Activated T-cell treated with anti-CD3 and anti-CD28 coated beads for 1 hour (primary cell): Measurements from ENCODE around the gene TMEM19.

ENCODE experiments used
- DNase-seq: peaks from one replicate; pipeline ENCODE4 v3.0.0-alpha.2; 2020; ENCODE audit warnings: low read depth

The TMEM19 gene

DNA sequence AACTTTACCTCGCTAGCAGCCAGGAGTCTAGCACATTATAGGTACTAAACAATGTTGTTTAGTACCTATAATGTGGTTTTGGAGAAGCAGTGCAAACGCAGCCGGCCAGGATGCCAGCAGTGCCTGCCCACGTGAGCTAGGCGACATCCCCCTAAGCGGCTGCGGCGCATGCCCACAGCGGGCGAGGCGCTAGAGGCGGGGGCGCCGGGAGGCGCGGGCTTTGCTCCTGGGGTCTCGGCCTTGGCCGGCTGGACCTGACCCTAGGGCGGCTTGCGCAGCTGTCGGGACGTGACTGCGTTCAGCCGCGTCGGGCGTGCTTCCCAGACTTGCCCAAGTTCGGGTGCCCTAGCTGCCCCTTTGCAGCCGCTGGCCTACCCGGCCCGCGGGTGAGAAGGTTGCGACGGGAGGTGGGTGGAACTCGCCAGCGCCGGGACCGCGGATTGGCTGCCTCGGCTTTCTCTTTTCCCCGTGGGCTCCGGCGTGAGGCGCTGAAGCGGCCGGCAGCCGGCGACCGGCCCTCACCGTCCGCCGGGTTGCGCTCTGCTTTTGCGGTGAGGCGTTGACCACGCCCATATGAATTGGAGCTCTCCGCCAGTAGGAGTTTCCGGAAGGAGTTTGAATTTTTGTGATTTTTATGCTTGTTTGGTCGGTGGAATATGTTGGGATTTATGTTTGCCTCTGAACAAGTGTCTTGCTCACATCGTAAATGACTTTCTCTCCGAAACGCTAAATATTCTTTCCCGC is at the start of gene TMEM19:
TSS of gene TMEM19 (plus strand) at position 169 of the 744 bp plus-strand sequence. CDS start 599 bp downstream, outside the sequence.
- DNase-seq, result peak; percentile 74

DNA sequence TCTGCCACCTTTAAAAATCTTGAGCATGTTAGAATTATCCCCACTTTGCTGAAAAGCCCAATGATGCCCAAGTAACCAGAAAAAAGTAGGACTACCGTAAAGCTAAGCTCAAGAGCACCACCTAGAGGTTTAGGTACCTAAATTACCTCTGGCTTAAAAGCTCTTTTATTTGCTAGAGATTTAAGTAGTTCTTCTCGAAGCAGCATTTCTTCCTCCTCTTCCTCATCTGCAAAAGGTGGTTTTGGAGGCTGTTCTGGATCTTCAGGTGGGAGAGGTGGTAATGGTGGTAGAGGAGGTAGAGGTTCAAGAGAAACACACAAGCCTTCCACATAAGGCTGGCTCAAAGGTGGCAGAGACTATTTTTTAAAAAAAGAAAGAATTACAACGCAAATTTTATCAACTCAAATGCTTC is 49.2 kb upstream of the TMEM19 start:
- no peak for DNase-seq

DNA sequence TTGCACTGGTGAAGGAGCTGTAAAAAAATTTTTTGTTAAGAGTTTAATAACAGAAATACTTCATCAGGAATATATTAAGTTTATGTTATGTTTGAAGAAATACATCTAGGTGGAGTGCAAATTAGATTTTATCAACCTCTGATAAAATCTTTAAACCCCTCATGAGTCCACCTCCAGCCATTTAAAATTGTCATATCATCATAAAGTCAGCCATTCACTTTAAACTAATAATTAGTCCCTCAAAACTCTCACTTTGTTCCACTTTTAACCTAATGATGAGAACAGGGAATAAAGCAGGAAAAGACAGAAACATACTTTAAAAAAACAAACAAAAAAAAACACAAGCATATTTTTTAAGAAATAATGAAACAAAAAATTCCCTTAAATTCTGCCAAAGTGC is 47.4 kb upstream of the TMEM19 start:
- DNase-seq, result no peak

DNA sequence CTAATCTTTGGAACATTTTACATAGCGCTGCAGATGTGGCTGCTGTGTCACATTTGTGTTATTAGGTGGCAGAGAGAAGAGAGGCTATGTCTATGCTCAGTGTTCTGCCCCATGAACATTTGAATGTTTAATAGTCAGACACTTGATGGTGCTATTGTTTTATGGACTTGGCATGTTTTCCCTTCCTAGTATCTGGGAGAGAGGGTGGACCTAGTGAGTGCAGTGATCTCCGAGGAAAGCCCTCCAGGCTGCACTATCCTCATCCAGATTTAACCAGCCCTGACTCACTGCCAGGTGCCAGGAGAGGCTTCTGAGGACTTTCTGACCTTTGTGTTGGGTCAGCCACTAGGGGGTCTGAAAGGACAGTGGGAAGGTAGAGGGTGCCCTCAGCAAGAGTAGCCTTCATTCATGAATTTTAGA is 46.5 kb upstream of the TMEM19 start:
- no peak for DNase-seq

DNA sequence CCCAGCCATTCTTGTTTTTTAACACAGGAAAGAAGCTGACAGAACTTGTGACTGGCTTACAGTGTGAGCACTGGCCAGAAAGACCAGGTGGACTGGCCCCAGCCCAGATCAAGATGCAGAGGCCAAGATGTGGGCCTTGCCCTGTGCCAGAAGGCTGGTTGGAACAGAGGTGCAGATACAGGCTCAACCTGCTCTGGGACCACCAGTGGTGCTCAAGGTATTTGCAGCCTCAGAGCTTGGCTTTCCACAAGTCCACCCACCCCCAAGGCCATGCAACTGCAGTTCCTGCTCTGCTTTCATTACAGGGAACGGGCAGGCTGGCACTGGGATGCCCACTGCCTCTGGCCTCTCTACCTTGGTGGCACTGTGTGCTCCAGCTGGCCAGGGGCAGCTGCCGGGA is 45.6 kb upstream of the TMEM19 start:
- no peak for DNase-seq

DNA sequence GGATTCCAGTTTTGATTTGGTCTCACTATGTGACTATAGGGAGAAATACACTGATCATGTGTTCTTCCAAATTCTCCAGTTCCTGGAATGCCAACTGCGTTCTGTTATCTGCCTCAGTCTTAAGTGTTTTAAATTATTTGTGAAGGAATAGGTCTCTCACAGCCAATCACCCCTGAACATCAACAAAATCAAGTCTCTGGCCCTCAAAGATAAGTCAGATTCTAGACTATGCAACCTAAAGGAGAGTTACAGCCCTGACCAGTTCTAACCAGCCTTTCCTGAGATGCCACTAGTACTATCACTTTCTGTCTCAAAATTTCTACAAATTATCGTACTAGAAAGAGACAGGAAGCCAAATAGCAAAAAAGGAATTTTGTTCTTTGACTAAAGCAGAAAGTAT is 44.5 kb upstream of the TMEM19 start:
- no peak for DNase-seq

DNA sequence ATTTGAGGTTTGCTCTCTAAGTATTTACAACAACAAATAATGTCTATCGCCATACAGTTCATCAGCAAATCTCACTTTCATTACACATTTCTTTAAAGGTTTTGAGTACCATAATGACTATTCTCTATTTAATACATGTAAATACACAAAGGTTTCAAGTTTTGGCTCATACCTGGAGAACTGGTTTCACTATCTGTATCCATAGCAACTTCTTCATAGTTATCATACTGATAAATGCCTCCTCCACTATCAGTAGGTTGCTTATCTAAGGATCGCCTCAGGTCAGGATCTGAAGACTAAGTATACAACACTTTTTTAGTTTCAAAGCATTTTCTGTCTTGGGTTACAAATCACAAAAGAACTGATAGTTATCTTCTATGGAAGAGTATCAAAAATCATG is 43.6 kb upstream of the TMEM19 start:
- no peak for DNase-seq

DNA sequence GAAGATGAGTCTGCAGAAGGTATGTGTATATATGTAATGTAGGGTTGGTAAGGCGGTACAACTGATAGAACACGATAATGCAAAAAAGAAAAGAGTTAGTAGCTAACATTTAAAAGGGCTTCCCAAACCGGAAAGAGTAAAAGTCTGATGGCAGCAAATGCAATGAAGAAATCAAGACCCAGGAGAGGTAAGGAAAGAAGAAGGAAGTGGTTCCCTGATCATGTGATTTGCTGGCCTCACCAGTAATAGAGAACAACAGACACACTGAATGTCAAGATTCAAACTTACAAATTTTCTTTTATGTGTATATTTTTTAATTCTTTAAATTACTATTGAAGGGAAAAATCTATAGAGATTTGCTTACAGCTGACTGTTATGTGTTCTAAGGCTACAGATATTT is 40.6 kb upstream of the TMEM19 start:
- no peak for DNase-seq

DNA sequence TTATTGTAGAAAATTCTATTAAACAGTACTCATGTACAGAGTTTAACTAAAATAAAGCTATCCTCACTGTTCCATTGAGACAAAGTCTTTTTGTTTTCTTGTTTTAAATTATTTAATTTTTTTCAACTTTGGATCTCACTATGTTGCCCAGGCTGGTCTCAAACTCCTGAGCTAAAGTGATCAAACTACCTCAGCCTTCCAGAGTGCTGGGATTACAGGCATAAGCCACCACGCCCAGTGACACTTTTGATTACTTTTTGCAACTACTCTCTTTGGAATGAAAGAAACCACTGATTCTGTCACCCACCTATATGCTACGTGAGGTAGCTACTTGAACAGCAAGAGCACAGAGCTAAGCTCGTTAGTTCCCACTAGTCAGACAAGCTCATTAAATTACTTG is 39.4 kb upstream of the TMEM19 start:
- no peak for DNase-seq

DNA sequence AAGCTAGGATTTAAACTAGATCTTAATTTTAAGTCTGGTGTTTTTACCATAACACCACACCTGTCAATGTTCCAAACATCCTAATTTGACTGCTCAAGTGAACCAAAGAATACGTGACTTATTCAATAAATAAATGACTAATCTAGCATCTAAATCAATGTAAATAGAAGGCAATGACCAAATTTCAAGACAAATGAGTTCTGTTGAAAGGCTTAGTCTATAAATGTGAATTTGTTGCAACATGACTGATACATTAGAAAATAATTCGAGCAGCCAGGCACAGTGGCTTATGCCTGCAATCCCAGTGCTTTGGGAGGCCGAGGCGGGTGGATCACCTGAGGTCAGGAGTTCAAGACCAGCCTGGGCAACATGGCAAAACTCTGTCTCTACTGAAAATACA is 37.3 kb upstream of the TMEM19 start:
- no peak for DNase-seq

DNA sequence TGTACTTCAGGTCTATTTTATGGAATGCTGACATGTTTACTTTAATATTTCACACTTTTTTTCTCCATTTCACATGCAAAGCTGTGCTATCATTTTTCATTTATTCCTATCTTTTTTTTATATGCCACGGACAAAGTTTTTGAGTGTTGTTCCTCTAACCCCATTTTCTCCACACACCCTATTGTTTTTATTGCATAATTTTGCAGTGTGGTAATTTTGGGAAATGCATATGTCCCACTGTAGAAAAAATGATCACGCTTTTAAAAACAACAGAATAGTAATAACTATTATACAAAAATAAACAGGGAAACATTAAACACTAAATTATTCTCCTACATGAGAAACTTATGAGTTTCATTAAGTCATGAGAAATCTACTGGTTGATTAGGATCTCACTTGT is 36.5 kb upstream of the TMEM19 start:
- DNase-seq, result no peak

DNA sequence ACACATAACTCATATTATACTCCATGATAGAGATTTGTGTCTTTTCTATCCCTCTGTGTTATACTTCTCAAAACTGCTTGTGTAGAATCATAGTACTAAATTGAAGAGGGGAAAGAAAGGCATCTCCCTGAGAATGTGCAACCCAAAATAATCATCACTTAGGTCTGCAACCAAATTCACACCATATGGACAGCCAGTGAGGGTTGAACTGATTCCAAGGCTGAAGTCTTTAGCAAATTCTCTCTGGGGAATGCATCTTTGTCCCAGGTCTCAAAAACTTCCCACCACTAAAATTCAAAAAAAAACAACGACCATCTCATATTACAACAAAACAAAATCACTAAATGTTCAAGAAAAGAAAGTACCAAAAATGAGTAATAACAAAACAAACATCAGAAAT is 33.2 kb upstream of the TMEM19 start:
- DNase-seq, result no peak

DNA sequence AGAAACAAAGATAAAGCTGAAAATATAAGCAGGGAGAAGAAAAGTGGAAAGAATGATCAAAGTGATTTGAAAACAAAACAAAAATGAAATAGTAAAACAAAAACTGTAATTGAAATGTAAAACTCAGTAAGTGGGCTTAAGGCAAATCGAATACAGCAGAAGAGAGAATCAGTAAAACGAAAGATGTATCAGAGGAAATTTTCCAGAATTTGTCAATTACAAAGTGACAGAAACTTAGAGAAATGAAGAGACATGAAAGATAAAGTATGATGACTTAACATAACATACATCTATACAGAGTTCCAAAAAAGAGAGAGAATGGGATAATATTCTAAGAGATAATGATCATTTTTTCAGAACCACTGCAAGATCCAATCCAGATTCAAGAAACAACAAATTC is 32.7 kb upstream of the TMEM19 start:
- no peak for DNase-seq

DNA sequence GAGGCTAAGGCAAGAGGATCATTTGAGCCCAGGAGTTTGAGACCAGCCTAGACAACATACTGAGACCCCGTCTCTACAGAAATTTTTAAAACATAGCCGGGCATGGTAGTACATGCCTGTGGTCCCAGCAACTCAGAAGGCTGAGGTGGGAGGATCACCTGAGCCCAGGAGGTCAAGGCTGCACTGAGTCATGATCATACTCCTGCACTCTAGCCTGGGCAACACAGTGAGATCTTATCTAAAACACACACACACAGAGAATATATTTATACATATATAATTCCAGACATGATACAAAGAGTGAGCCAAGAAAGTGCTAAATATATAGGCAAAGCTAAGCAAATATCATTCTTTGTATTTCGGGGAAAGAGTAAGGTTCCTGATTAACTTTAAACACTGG is 31.7 kb upstream of the TMEM19 start:
- DNase-seq, result no peak

DNA sequence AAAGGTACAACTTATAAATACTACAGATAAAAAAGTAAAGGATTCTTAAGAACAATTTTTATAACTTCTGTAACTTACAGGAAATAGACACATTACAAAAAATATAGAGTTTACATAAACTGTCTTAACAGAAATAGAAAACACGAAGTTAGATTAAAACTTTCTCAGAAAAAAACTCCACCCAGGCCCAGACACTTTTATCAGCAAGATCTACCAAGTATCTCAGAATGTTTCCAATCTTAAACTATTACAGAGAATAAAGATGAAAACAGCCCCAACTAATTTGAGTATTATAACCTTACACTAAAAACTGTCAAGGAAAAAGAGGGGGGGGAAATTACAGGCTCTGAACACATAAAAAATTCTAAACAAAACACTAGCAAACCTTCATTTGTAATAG is 30.4 kb upstream of the TMEM19 start:
- DNase-seq, result no peak

DNA sequence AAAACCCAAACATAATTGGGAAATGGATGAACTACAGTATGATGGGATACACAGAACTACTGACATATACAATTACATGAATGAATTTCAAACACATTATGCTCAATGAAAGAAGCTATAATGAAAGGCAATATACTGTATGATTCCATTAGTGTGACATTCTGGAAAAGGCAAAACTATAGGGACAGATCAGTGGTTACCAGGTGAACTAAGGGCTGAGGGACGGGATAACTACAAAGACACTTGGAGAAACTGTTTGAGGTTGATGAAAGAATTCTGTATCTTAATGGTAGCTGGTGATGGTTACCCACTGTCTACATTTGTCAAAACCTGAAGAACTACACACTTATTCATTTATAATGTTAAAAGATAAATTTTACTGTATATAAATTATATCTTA is 30.0 kb upstream of the TMEM19 start:
- DNase-seq, result no peak

DNA sequence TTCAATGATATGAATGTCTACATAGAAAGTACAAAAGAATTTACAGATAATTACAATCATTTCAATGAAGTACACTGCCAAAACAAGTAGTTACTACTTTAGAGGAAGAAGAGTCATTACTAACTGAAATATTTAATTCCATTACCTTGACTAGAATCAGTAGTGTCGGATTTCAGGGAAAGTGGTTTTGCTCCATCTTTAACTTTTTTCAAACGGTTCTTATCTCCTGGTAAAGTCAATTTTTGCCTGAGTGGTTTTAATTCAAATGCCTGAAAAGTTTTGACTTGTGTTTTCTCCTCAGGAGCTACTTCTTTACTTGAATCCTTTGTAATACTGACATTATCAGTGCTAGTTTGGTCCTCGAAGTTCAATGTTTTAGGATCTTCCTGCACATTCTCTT is 29.1 kb upstream of the TMEM19 start:
- DNase-seq, result no peak

DNA sequence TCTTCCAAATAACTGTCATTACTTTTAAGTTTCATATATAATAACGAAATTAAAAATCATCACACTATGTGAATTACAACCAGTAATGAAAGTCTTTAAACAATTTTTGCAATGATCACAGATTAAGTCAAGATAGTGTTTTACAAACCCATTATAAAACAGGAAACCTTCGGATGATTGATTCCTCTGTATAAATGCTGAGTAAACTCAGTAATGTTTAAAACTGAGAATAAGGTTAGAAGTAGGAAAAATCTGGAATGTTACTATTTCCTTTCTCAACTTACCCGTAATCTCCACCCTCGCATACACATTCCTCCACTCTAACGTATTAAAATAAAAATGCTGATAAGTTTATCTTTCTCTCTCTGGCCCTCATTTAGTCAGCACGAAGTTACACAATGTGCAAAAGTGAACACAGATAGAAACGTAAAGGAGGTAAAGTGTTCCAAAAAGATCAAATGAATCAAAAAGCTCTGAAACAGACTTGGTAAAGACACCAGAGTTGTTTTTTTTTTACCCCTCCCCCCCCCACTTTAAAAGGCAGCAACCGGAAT is 23.8 kb upstream of the TMEM19 start:
- no peak for DNase-seq

DNA sequence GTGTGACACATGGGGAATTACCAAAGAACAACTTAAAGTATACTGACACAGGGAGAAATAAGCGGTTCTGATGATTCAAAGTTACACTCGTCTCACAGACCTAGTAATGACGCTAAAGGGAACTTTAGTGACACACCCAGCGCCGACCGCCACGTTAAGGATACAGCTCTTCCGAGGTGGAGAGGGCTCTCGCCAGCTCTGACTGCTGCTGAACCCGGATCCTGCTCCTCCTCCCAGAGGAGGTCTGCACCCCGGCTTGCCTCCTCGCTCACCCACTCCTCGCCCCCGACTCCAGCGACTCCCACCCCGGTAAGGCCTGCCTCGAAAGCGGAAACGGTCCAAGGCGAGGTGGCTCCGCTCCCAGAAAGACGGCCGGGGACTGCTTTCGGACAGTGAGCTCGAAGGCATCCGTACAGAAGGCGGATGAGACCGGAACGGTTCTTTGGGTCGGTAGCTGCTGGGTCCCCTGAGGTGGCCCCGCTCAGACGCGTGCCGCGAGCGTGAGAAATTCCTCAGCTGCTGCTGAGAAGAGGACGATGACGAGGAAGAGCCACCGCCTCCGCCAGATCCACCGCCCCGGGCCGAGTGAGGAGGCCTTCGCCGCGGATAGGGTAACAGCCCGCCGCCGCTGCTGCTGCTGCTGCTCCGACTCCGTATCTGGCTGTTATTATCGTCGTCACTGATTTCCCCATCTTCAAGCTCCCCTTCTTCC is 22.9 kb upstream of the TMEM19 start:
- peak; percentile 63 for DNase-seq

DNA sequence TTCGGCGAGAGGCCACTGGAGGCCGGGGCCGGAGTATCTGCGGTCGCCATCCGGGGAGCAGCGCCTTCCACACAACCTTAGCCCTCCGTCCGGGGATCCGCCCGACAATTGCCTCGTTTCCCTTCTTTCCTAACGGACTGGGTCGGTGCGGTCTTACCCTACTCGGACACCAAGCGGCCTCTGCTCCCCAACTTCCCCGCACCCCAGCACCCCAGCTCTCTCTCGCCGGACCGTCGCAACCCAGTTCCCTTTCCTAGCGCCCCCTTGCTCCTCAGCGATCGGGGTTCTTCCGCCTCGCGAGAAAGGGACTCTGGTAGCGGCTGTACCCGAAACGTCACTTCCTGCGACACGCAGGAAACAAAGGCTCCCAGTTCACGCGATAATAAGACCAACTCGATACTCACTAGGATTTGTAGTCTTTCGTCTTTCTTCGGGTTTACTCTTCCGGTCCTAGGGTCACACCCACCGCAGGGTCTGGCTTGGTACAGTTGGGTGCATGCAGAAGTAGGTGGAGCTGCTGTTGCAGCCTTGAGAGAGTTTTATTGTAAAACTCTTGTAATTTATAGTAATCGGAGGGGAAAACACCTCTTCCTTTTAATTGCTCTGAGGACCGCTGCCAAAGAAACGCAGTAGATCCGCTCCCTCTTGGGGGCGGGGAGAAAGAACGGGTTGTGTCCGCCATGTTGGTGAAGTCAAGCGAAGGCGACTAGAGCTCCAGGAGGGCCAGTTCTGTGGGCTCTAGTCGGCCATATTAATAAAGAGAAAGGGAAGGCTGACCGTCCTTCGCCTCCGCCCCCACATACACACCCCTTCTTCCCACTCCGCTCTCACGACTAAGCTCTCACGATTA is 22.1 kb upstream of the TMEM19 start, which contains the start of the genes THAP2 and ZFC3H1:
TSS of gene THAP2 (plus strand) at position 741 of the 850 bp plus-strand sequence. CDS start 209 bp downstream, outside the sequence.
TSS of gene ZFC3H1 (minus strand) at position 288 of the 850 bp plus-strand sequence. CDS start at position 50, 238 bp downstream.
- peak; percentile 82 for DNase-seq

DNA sequence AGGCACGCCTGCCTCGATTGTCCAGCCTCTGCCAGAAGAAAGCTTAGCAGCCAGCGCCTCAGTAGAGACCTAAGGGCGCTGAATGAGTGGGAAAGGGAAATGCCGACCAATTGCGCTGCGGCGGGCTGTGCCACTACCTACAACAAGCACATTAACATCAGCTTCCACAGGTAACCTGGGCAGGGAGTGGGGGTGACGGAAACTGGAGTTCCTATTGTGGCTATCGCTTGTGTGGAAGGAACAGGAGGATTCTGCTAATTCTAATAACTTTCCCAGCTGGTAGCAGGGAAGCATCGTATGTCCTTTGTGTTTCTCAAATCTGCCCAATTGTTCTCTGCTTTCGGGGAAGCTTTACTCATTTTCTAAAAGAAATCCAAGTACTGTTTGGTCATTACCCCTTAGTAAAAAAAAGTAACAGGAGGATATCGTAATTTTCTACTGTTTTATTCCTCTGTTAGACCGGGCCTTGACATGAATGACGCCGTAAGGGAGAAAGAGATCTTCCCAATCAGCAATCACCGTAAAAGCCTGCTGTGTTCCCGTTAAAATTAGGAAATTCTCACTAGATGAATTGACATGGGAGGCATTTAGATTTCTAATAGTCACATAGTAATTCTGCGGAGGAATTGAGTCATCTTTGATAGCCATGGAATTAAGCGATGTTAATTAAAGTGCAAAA is 21.3 kb upstream of the TMEM19 start:
- DNase-seq, result no peak

DNA sequence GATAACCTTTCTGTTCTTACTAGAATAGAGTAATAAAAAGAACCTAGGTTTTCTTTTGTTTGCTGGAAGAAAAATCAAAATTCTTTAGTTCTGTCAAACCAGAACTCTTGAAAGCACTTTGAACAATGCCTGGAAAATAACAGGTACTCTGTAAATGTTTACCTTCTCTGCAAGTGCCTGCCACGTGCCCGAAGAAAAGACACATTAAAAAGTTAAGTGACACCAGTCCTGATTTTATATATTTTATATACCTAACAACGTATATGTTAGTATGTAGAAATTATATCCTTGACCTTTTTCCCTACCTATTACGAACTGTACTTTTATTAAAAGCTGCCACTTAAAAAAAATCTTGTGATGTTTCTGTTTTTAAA is 20.8 kb upstream of the TMEM19 start:
- no peak for DNase-seq
